ENCODE results near the gene CNTFR.

GRCh38 chr9:34606905-34607304 is 17.4 kb upstream of the CNTFR start:
- no peak for TF ChIP-seq POLR2A (IDR thresholded peaks at IDR 0.05)
- TF ChIP-seq CTCF (IDR thresholded peaks at IDR 0.05) = no peak
